Measurements from ENCODE around the gene CYP3A5. TPM values are rescaled to one million over a fixed set of nuclear protein-coding genes. Genes with fewer than 3 reads are reported as not detected.

The CYP3A5 gene
- total RNA-seq, 4 donors from 2014 or later: 0.47 to 5.3 (median 1.9) TPM

DNA sequence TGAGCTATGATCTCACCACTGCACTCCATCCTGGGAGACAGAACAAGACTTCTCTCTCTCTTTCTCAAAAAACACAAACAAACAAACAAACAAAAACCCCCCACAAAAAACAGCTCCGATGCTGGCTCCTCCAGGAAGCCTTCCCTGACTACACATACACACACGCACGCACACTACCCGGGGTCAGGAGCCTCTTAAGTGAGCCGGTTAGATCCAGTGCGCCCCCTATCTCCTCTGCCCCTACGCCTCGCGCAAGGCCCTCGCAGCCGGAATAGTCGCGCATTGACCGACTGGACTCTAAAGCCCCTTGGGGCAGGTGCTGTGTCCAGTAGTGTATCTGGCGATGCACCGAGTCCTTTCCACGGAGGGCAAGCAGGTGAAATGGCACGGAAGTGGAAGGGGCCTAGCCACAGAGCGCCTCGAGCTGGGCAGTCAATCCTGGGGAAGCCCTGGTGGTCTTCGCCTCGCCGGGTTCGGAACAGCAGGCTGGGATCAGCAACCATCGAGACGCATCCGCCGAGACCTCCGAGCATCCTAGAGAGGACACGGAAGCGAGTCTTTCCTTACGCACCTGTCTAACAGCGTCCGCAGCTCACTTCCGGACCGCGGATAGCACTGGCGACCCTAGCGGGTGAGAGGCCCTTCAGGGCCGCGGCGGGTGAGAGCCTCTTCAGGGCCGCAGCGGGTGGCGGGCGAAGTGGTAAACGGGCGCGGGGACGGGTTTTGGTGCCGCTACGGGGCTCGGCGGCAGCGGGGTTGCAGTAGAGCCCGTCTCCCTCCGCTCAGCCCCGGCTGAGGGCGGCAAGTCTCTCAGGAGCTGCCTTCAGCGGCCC, 63.2 kb downstream of the CYP3A5 start, which contains the start of gene ZSCAN25:
TSS of gene ZSCAN25 (plus strand) at position 588 of the 833 bp plus-strand sequence. CDS start 2,661 bp downstream, outside the sequence.
- Histone ChIP-seq H3K27ac (peak within 1 kb of the TSS; percentile 81 to 92 (median 88)), H3K4me3 (peak within 1 kb of the TSS; percentile 86 to 96), H3K27me3 (no peaks in the 10 kb centered on the region), H3K9me3 (no peaks in the 10 kb centered on the region), H3K36me3 (peaks cover 0 to 35% of the 10 kb centered on the region in 2 donors), H3K4me1 (peaks cover 0 to 25% (median 7%) of the 10 kb centered on the region in 3 donors)
- TF ChIP-seq, protein P1, sequence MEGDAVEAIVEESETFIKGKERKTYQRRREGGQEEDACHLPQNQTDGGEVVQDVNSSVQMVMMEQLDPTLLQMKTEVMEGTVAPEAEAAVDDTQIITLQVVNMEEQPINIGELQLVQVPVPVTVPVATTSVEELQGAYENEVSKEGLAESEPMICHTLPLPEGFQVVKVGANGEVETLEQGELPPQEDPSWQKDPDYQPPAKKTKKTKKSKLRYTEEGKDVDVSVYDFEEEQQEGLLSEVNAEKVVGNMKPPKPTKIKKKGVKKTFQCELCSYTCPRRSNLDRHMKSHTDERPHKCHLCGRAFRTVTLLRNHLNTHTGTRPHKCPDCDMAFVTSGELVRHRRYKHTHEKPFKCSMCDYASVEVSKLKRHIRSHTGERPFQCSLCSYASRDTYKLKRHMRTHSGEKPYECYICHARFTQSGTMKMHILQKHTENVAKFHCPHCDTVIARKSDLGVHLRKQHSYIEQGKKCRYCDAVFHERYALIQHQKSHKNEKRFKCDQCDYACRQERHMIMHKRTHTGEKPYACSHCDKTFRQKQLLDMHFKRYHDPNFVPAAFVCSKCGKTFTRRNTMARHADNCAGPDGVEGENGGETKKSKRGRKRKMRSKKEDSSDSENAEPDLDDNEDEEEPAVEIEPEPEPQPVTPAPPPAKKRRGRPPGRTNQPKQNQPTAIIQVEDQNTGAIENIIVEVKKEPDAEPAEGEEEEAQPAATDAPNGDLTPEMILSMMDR (IDR thresholded peaks at IDR 0.05): peak in 1 of 4 experiments; percentile 69
- TF ChIP-seq POLR2A (IDR thresholded peaks at IDR 0.05): peak; percentile 45 to 51
- TF ChIP-seq POLR2AphosphoS5 (IDR thresholded peaks at IDR 0.05): peak; percentile 71
- TF ChIP-seq EP300 (IDR thresholded peaks at IDR 0.05): no peak
- ATAC-seq: peak; percentile 97
- WGBS, 2 donors (ENCODE audit: low coverage in 1 of 2): 0% methylated on average over 2 to 4 of the region's 60 CpGs

DNA sequence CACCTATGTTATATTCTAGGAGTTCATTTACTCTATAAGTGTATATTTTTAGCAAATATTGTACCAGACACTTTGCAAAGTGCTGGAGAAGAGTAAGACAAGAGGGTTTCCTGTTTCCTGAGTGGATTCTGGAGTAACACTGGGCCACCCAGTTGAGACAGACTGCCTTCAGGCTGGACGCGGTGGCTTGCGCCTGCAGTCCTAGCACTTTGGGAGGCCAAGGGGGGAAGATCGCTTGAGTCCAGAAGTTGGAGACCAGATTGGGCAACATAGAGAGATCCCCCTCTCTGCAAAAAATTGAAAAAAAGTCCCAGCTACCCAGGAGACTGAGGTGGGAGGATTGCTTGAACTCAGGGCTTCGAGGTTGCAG, 63.8 kb downstream of the CYP3A5 start:
- H3K36me3 ChIP-seq: peaks cover 0 to 29% of the 10 kb centered on the region in 2 donors
- peaks cover 0 to 25% (median 7%) of the 10 kb centered on the region in 3 donors for H3K4me1 ChIP-seq
- no peaks in the 10 kb centered on the region for H3K27me3 ChIP-seq
- ATAC-seq: no peak
- peak overlapping the region; percentile 86 to 96 for H3K4me3 ChIP-seq
- H3K27ac ChIP-seq: peak overlapping the region in 3 of 4 donors; percentile 88 to 92 (median 88)
- H3K9me3 ChIP-seq: no peaks in the 10 kb centered on the region
- WGBS, 2 donors (ENCODE audit: low coverage in 1 of 2): 90% methylated on average over 2 of the region's 5 CpGs; no CpG with 5 or more reads in 1 of the 2 donors
- no peak for TF ChIP-seq EP300 (IDR thresholded peaks at IDR 0.05)
- no peak for TF ChIP-seq POLR2A (IDR thresholded peaks at IDR 0.05)
- no peak for TF ChIP-seq POLR2AphosphoS5 (IDR thresholded peaks at IDR 0.05)
- TF ChIP-seq, protein P1 (IDR thresholded peaks at IDR 0.05): no peak

GRCh38 chr7:99614495-99614894, 65.3 kb downstream of the CYP3A5 start:
- H3K4me1 ChIP-seq: peaks cover 0 to 25% (median 7%) of the 10 kb centered on the region in 3 donors
- H3K4me3 ChIP-seq: no peak overlapping the region
- no peak for ATAC-seq
- no peak overlapping the region for H3K27ac ChIP-seq
- TF ChIP-seq EP300 (IDR thresholded peaks at IDR 0.05) (no peak), POLR2A (IDR thresholded peaks at IDR 0.05) (no peak), POLR2AphosphoS5 (IDR thresholded peaks at IDR 0.05) (no peak)
- TF ChIP-seq, protein P1 (IDR thresholded peaks at IDR 0.05): no peak
- H3K36me3 ChIP-seq: peaks cover 0 to 15% of the 10 kb centered on the region in 2 donors
- 66 to 83% methylated on average over 1 to 3 of the region's 3 CpGs for WGBS, 2 donors (ENCODE audit: low coverage in 1 of 2)
- no peaks in the 10 kb centered on the region for H3K9me3 ChIP-seq
- no peaks in the 10 kb centered on the region for H3K27me3 ChIP-seq

- no peaks in the 10 kb centered on the region for H3K9me3 ChIP-seq
- no peak for ATAC-seq
- WGBS, 2 donors (ENCODE audit: low coverage in 1 of 2): 72 to 74% methylated on average over 8 of the region's 9 CpGs
- H3K27me3 ChIP-seq: no peaks in the 10 kb centered on the region
- H3K4me1 ChIP-seq: no peaks in the 10 kb centered on the region
- TF ChIP-seq POLR2AphosphoS5 (IDR thresholded peaks at IDR 0.05): no peak
- TF ChIP-seq, protein P1 (IDR thresholded peaks at IDR 0.05): no peak
- TF ChIP-seq POLR2A (IDR thresholded peaks at IDR 0.05): no peak
- H3K27ac ChIP-seq: no peak overlapping the region
- no peak overlapping the region for H3K4me3 ChIP-seq
- no peaks in the 10 kb centered on the region for H3K36me3 ChIP-seq
Observed at GRCh38 chr7:99607548-99607947, 72.2 kb downstream of the CYP3A5 start.
